GM23338 (cell line): ENCODE measurements around the gene AXIN1.
"Not testable (repeated sequence)": the region's sequence is repeated elsewhere in the genome, so short reads cannot be mapped to it uniquely, and the experiment has no call there.

Experiments
- CREB1 ChIP-seq: fragments of 250-450 bp; sonication (Bioruptor Pico); IDR thresholded peaks from 2 replicates; pipeline ENCODE4 v1.5.0; 2020; ENCODE audit warnings: low read depth, mild to moderate bottlenecking, moderate library complexity
- CTCF ChIP-seq, 2 experiments: fragments of 200-600 bp in 1 of 2; sonication (generic) in 1 of 2; conservative IDR thresholded peaks; 2 replicates each; pipeline versions ENCODE4 v1.5.1 to v1.6.1; 2016 to 2017; ENCODE audit warnings: antibody characterized with exemption in 2 of 2, low read depth in 2 of 2, mild to moderate bottlenecking in 2 of 2, moderate library complexity in 1 of 2
- EZH2 ChIP-seq: fragments of 200-600 bp; sonication (generic); IDR thresholded peaks from one replicate; pipeline ENCODE4 v1.8.0; 2017; ENCODE audit warnings: antibody characterized with exemption, mild to moderate bottlenecking, low read depth; ENCODE audit not compliant: unreplicated experiment
- EZH2phosphoT487 ChIP-seq: fragments of 200-600 bp; sonication (generic); IDR thresholded peaks from one replicate; pipeline ENCODE4 v1.8.1; 2018; ENCODE audit warnings: antibody characterized with exemption; ENCODE audit not compliant: unreplicated experiment
- JUNB ChIP-seq: IDR thresholded peaks from one replicate; pipeline ENCODE4 v1.6.1; 2016; ENCODE audit warnings: antibody characterized with exemption; ENCODE audit not compliant: unreplicated experiment
- NANOG ChIP-seq: IDR thresholded peaks from 2 replicates; pipeline ENCODE4 v1.6.1; 2016; ENCODE audit warnings: antibody characterized with exemption, borderline replicate concordance
- POLR2AphosphoS5 ChIP-seq: IDR thresholded peaks from 2 replicates; pipeline ENCODE4 v1.6.1; 2016; ENCODE audit warnings: antibody characterized with exemption, low read depth
- REST ChIP-seq: IDR thresholded peaks from one replicate; pipeline ENCODE4 v1.6.1; 2018; ENCODE audit warnings: antibody characterized with exemption; ENCODE audit not compliant: unreplicated experiment
- STAT1 ChIP-seq: IDR thresholded peaks from one replicate; pipeline ENCODE4 v1.6.1; 2016; ENCODE audit warnings: antibody characterized with exemption; ENCODE audit not compliant: unreplicated experiment
- ZNF331 ChIP-seq: fragments of 250-450 bp; sonication (Bioruptor Pico); IDR thresholded peaks from 2 replicates; pipeline ENCODE4 v1.5.0; 2020; ENCODE audit warnings: low read depth, mild to moderate bottlenecking, moderate library complexity
- TF ChIP-seq, protein P1 (sequence below): IDR thresholded peaks from 2 replicates; pipeline ENCODE4 v1.6.1; 2016; ENCODE audit warnings: antibody characterized with exemption
- TF ChIP-seq, protein P2 (sequence below): fragments of 250-450 bp; sonication (Bioruptor Pico); IDR thresholded peaks from 2 replicates; pipeline ENCODE4 v1.5.0; 2020; ENCODE audit warnings: mild to moderate bottlenecking, moderate library complexity

GRCh38 chr16:362702-362999, 10.1 kb upstream of the AXIN1 start:
- TF ChIP-seq CTCF (conservative IDR thresholded peaks at IDR 0.05; ENCODE audit: low read depth in 2 of 2); CREB1 (CRISPR knock-in tag); STAT1; EZH2phosphoT487; REST; POLR2AphosphoS5; EZH2; JUNB; ZNF331; NANOG: not testable (repeated sequence)
- TF ChIP-seq, protein P1, sequence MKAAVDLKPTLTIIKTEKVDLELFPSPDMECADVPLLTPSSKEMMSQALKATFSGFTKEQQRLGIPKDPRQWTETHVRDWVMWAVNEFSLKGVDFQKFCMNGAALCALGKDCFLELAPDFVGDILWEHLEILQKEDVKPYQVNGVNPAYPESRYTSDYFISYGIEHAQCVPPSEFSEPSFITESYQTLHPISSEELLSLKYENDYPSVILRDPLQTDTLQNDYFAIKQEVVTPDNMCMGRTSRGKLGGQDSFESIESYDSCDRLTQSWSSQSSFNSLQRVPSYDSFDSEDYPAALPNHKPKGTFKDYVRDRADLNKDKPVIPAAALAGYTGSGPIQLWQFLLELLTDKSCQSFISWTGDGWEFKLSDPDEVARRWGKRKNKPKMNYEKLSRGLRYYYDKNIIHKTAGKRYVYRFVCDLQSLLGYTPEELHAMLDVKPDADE: not testable (repeated sequence)
- TF ChIP-seq, protein P2, sequence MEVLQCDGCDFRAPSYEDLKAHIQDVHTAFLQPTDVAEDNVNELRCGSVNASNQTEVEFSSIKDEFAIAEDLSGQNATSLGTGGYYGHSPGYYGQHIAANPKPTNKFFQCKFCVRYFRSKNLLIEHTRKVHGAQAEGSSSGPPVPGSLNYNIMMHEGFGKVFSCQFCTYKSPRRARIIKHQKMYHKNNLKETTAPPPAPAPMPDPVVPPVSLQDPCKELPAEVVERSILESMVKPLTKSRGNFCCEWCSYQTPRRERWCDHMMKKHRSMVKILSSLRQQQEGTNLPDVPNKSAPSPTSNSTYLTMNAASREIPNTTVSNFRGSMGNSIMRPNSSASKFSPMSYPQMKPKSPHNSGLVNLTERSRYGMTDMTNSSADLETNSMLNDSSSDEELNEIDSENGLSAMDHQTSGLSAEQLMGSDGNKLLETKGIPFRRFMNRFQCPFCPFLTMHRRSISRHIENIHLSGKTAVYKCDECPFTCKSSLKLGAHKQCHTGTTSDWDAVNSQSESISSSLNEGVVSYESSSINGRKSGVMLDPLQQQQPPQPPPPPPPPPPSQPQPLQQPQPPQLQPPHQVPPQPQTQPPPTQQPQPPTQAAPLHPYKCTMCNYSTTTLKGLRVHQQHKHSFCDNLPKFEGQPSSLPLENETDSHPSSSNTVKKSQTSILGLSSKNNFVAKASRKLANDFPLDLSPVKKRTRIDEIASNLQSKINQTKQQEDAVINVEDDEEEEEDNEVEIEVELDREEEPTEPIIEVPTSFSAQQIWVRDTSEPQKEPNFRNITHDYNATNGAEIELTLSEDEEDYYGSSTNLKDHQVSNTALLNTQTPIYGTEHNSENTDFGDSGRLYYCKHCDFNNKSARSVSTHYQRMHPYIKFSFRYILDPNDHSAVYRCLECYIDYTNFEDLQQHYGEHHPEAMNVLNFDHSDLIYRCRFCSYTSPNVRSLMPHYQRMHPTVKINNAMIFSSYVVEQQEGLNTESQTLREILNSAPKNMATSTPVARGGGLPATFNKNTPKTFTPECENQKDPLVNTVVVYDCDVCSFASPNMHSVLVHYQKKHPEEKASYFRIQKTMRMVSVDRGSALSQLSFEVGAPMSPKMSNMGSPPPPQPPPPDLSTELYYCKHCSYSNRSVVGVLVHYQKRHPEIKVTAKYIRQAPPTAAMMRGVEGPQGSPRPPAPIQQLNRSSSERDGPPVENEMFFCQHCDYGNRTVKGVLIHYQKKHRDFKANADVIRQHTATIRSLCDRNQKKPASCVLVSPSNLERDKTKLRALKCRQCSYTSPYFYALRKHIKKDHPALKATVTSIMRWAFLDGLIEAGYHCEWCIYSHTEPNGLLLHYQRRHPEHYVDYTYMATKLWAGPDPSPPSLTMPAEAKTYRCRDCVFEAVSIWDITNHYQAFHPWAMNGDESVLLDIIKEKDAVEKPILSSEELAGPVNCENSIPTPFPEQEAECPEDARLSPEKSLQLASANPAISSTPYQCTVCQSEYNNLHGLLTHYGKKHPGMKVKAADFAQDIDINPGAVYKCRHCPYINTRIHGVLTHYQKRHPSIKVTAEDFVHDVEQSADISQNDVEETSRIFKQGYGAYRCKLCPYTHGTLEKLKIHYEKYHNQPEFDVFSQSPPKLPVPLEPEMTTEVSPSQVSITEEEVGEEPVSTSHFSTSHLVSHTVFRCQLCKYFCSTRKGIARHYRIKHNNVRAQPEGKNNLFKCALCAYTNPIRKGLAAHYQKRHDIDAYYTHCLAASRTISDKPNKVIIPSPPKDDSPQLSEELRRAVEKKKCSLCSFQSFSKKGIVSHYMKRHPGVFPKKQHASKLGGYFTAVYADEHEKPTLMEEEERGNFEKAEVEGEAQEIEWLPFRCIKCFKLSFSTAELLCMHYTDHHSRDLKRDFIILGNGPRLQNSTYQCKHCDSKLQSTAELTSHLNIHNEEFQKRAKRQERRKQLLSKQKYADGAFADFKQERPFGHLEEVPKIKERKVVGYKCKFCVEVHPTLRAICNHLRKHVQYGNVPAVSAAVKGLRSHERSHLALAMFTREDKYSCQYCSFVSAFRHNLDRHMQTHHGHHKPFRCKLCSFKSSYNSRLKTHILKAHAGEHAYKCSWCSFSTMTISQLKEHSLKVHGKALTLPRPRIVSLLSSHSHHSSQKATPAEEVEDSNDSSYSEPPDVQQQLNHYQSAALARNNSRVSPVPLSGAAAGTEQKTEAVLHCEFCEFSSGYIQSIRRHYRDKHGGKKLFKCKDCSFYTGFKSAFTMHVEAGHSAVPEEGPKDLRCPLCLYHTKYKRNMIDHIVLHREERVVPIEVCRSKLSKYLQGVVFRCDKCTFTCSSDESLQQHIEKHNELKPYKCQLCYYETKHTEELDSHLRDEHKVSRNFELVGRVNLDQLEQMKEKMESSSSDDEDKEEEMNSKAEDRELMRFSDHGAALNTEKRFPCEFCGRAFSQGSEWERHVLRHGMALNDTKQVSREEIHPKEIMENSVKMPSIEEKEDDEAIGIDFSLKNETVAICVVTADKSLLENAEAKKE (CRISPR knock-in tag): not testable (repeated sequence)
